Panc1 (cell line): Measurements from ENCODE around the gene SHANK1. TPM values are rescaled to one million over a fixed set of nuclear protein-coding genes. Genes with fewer than 3 reads are reported as not detected.

Experiments
- ATAC-seq: fragments of 200-7000 bp; cut with Tn5 transposase; 2 replicates; pipeline ENCODE4 v1.9.1; 2020; ENCODE audit warnings: mild to moderate bottlenecking, moderate library complexity
- BruUV-seq: library from RNA; stranded (reverse); fragments of 400-500 nt; replicated peaks from 2 replicates; lab custom pipeline; 2021; lab: Mats Ljungman, UMichigan
- CTCF ChIA-PET: fragments of 300-600 bp; sonication (Branson Sonifier 250); formaldehyde crosslinking; loops from one replicate; lab custom pipeline; 2022; ENCODE audit warnings: antibody characterized with exemption; lab: Charles Lee
- POLR2A ChIA-PET: fragments of 300-600 bp; sonication (Branson Sonifier 250); formaldehyde crosslinking; loops from one replicate; lab custom pipeline; 2022; ENCODE audit warnings: antibody characterized with exemption; lab: Charles Lee
- DNase-seq: peaks from one replicate; pipeline ENCODE4 v3.0.0-alpha.2; 2010; ENCODE audit warnings: low read depth, low spot score
- H3K27ac ChIP-seq: 2 replicates; pipeline ENCODE4 v1.5.1; 2011; ENCODE audit warnings: mild to moderate bottlenecking, low read length, inconsistent platforms
- H3K27me3 ChIP-seq: fragments of 200-500 bp; sonication (Bioruptor generic); 2 replicates; pipeline ENCODE4 v1.6.0; 2014; ENCODE audit warnings: low read length, inconsistent platforms; ENCODE audit not compliant: control insufficient read depth, insufficient read depth
- H3K36me3 ChIP-seq: fragments of 200-500 bp; sonication (Bioruptor generic); 2 replicates; pipeline ENCODE4 v1.5.1; 2014; ENCODE audit warnings: inconsistent platforms, mild to moderate bottlenecking, low read length, moderate library complexity; ENCODE audit not compliant: control insufficient read depth, insufficient read depth
- H3K4me1 ChIP-seq: 2 replicates; pipeline ENCODE4 v1.5.1; 2011; ENCODE audit warnings: inconsistent platforms, mild to moderate bottlenecking, low read length, moderate library complexity; ENCODE audit not compliant: control insufficient read depth, insufficient read depth
- H3K4me3 ChIP-seq, 2 experiments: 2 replicates each; pipeline ENCODE4 v1.5.1; 2011 to 2012; ENCODE audit warnings: low read depth in 2 of 2, low read length in 2 of 2, mild to moderate bottlenecking in 2 of 2, inconsistent platforms in 1 of 2, moderate library complexity in 1 of 2
- H3K9me3 ChIP-seq: fragments of 200-500 bp; sonication (Bioruptor generic); 2 replicates; pipeline ENCODE4 v1.5.1; 2014; ENCODE audit warnings: low read depth, mild to moderate bottlenecking, inconsistent platforms, low read length, moderate library complexity; ENCODE audit not compliant: control insufficient read depth, insufficient read depth
- CTCF ChIP-seq: fragments of 450-650 bp; IDR thresholded peaks from 2 replicates; pipeline ENCODE4 v1.5.1; 2017; ENCODE audit warnings: mild to moderate bottlenecking
- POLR2AphosphoS5 ChIP-seq: IDR thresholded peaks from 2 replicates; pipeline ENCODE4 v1.6.1; 2012; ENCODE audit warnings: mild to moderate bottlenecking, low read depth, low read length, moderate library complexity
- REST ChIP-seq, 2 experiments: IDR thresholded peaks; 2 replicates each; pipeline ENCODE4 v1.6.1; 2011 to 2012; ENCODE audit warnings: low read depth in 2 of 2, control low read depth in 1 of 2, low read length in 1 of 2, mild to moderate bottlenecking in 1 of 2, moderate library complexity in 1 of 2; ENCODE audit not compliant: insufficient read depth in 1 of 2
- SIN3A ChIP-seq: IDR thresholded peaks from 2 replicates; pipeline ENCODE4 v1.6.1; 2012; ENCODE audit warnings: low read depth, mild to moderate bottlenecking, low read length, moderate library complexity, borderline replicate concordance; ENCODE audit not compliant: insufficient read depth
- TCF7L2 ChIP-seq: IDR thresholded peaks from 2 replicates; pipeline ENCODE4 v1.6.1; 2011; ENCODE audit warnings: mild to moderate bottlenecking, low read depth, low read length, inconsistent platforms
- in situ Hi-C: cut with HindIII; loops from 2 replicates; pipeline ENCODE4 v1.10.0; 2016; ENCODE audit warnings: low sequenced_read_pairs, low pct_unique_long_range_greater_than_20kb
- intact Hi-C: fragments of 100-400 bp; cut with micrococcal nuclease; formaldehyde crosslinking; loops from one replicate; pipeline ENCODE4 v1.10.0; 2022; ENCODE audit not compliant: unreplicated experiment
- total RNA-seq: library from RNA; stranded (reverse); gene quantifications from one replicate; pipeline ENCODE4 v1.2.1, GENCODE V29; 2021; ENCODE audit not compliant: unreplicated experiment

Gene SHANK1
- total RNA-seq, 1 experiment from 2014 or later = not detected

- no TSS peak for BruUV-seq
- ChIA-PET CTCF (no interaction called here), POLR2A (no interaction called here)
- Histone ChIP-seq H3K36me3 (no peaks in the 10 kb centered on the region), H3K27me3 (peaks cover 7% of the 10 kb centered on the region), H3K4me3 (peak within 1 kb of the TSS; percentile 15 to 41), H3K9me3 (no peaks in the 10 kb centered on the region), H3K27ac (no peak within 1 kb of the TSS), H3K4me1 (no peaks in the 10 kb centered on the region)
- in situ Hi-C loops (no loop called here), intact Hi-C loops (no loop called here)
- TF ChIP-seq CTCF = no peak
- no peak for TF ChIP-seq SIN3A
- TF ChIP-seq TCF7L2 = no peak
- no peak for TF ChIP-seq POLR2AphosphoS5
- TF ChIP-seq REST (IDR thresholded peaks at IDR 0.05; ENCODE audit: insufficient read depth in 1 of 2, low read depth in 2 of 2, low read length in 1 of 2) = no peak
- DNase-seq (no peak), ATAC-seq (peak; percentile 73; the same call in 1 of the 2 replicates)
Observed at GRCh38 chr19:50639121-50640112, 80.2 kb downstream of the SHANK1 start, which contains the start of gene SYT3. SYT3 (minus strand) TSS chr19:50639881; CDS start chr19:50637411, 2,470 bp downstream.

- in situ Hi-C loops = no loop called here
- intact Hi-C loops = no loop called here
- no peak overlapping the region; a peak in 1 of 4 replicates for H3K4me3 ChIP-seq
- no TSS peak for BruUV-seq
- no peak for TF ChIP-seq TCF7L2
- no peak for TF ChIP-seq REST (IDR thresholded peaks at IDR 0.05; ENCODE audit: insufficient read depth in 1 of 2, low read depth in 2 of 2, low read length in 1 of 2)
- no peak for TF ChIP-seq CTCF
- H3K9me3 ChIP-seq = 0 out of 2 replicates have a peak, but pooled peaks cover 2% of the 10 kb centered on the region
- ChIA-PET CTCF (no interaction called here), POLR2A (no interaction called here)
- H3K4me1 ChIP-seq = no peaks in the 10 kb centered on the region
- no peak overlapping the region for H3K27ac ChIP-seq
- peaks cover 7% of the 10 kb centered on the region for H3K27me3 ChIP-seq
- DNase-seq (no peak), ATAC-seq (no peak)
- H3K36me3 ChIP-seq = no peaks in the 10 kb centered on the region
Observed at GRCh38 chr19:50638600-50638999, 81.0 kb downstream of the SHANK1 start.
